GM12874 (cell line): ENCODE measurements around the gene USHBP1.

Experiments
- CTCF ChIP-seq: IDR thresholded peaks from 2 replicates; pipeline ENCODE4 v1.5.1; 2011; ENCODE audit warnings: low read depth, mild to moderate bottlenecking, control low read depth, low read length, moderate library complexity; ENCODE audit not compliant: insufficient read depth

USHBP1 gene

GRCh38 chr19:17215127-17215971 is 49.2 kb downstream of the USHBP1 start, which contains the start of gene USE1:
Gene USE1 (plus strand): TSS chr19:17215357. CDS start chr19:17215406, 49 bp downstream.
- no peak for TF ChIP-seq CTCF

GRCh38 chr19:17214508-17215126 is 49.9 kb downstream of the USHBP1 start:
- TF ChIP-seq CTCF, result no peak

GRCh38 chr19:17213334-17213733 is 51.2 kb downstream of the USHBP1 start:
- TF ChIP-seq CTCF, result no peak

DNA sequence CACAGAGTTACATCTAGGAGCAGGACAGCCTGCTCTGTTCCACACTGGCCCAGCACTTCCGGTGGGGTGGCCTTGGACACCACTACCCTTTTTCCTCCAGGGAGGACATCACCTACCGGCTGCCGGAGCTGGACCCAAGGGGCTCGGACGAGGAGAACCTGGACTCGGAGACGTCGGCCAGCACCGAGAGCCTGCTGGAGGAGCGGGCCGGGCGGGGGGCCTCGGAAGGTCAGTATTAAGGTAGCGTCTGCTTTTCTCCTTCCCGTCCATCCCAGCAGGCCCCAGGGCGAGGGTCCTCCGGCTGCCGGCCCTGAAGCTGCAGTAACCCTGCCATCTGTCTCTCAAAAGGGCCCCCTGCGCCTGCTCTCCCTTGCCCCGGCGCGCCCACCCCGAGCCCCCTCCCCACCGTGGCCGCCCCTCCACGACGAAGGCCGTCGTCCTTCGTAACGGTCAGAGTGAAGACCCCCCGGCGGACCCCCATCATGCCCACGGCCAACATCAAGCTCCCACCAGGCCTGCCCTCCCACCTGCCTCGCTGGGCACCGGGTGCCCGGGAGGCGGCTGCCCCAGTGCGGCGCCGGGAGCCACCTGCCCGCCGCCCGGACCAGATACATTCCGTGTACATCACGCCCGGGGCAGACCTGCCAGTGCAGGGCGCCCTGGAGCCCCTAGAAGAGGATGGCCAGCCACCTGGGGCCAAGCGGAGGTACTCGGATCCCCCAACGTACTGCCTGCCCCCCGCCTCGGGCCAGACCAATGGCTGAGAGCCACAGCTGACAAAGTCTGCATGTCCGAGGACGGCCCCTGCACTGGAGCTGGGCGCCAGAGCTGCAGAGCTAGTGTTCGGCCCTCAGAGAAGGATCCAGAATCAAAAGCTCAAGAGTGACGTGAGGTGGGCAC is 52.7 kb downstream of the USHBP1 start:
- no peak for TF ChIP-seq CTCF

GRCh38 chr19:17210296-17210695 is 54.2 kb downstream of the USHBP1 start:
- TF ChIP-seq CTCF, result no peak

- TF ChIP-seq CTCF, result no peak
Measured at GRCh38 chr19:17209126-17210036, 55.2 kb downstream of the USHBP1 start.
